Panc1 (cell line): Measurements from ENCODE around the gene KCNQ4. TPM values are rescaled to one million over a fixed set of nuclear protein-coding genes. Genes with fewer than 3 reads are reported as not detected.

Experiments
- ATAC-seq: fragments of 200-7000 bp; cut with Tn5 transposase; 2 replicates; pipeline ENCODE4 v1.9.1; 2020; ENCODE audit warnings: mild to moderate bottlenecking, moderate library complexity
- BruUV-seq: library from RNA; stranded (reverse); fragments of 400-500 nt; replicated peaks from 2 replicates; lab custom pipeline; 2021; lab: Mats Ljungman, UMichigan
- CTCF ChIA-PET: fragments of 300-600 bp; sonication (Branson Sonifier 250); formaldehyde crosslinking; loops from one replicate; lab custom pipeline; 2022; ENCODE audit warnings: antibody characterized with exemption; lab: Charles Lee
- POLR2A ChIA-PET: fragments of 300-600 bp; sonication (Branson Sonifier 250); formaldehyde crosslinking; loops from one replicate; lab custom pipeline; 2022; ENCODE audit warnings: antibody characterized with exemption; lab: Charles Lee
- DNase-seq: peaks from one replicate; pipeline ENCODE4 v3.0.0-alpha.2; 2010; ENCODE audit warnings: low read depth, low spot score
- H3K27ac ChIP-seq: 2 replicates; pipeline ENCODE4 v1.5.1; 2011; ENCODE audit warnings: mild to moderate bottlenecking, low read length, inconsistent platforms
- H3K27me3 ChIP-seq: fragments of 200-500 bp; sonication (Bioruptor generic); 2 replicates; pipeline ENCODE4 v1.6.0; 2014; ENCODE audit warnings: low read length, inconsistent platforms; ENCODE audit not compliant: control insufficient read depth, insufficient read depth
- H3K36me3 ChIP-seq: fragments of 200-500 bp; sonication (Bioruptor generic); 2 replicates; pipeline ENCODE4 v1.5.1; 2014; ENCODE audit warnings: inconsistent platforms, mild to moderate bottlenecking, low read length, moderate library complexity; ENCODE audit not compliant: control insufficient read depth, insufficient read depth
- H3K4me1 ChIP-seq: 2 replicates; pipeline ENCODE4 v1.5.1; 2011; ENCODE audit warnings: inconsistent platforms, mild to moderate bottlenecking, low read length, moderate library complexity; ENCODE audit not compliant: control insufficient read depth, insufficient read depth
- H3K4me3 ChIP-seq, 2 experiments: 2 replicates each; pipeline ENCODE4 v1.5.1; 2011 to 2012; ENCODE audit warnings: low read depth in 2 of 2, low read length in 2 of 2, mild to moderate bottlenecking in 2 of 2, inconsistent platforms in 1 of 2, moderate library complexity in 1 of 2
- H3K9me3 ChIP-seq: fragments of 200-500 bp; sonication (Bioruptor generic); 2 replicates; pipeline ENCODE4 v1.5.1; 2014; ENCODE audit warnings: low read depth, mild to moderate bottlenecking, inconsistent platforms, low read length, moderate library complexity; ENCODE audit not compliant: control insufficient read depth, insufficient read depth
- CTCF ChIP-seq: fragments of 450-650 bp; IDR thresholded peaks from 2 replicates; pipeline ENCODE4 v1.5.1; 2017; ENCODE audit warnings: mild to moderate bottlenecking
- POLR2AphosphoS5 ChIP-seq: IDR thresholded peaks from 2 replicates; pipeline ENCODE4 v1.6.1; 2012; ENCODE audit warnings: mild to moderate bottlenecking, low read depth, low read length, moderate library complexity
- REST ChIP-seq, 2 experiments: IDR thresholded peaks; 2 replicates each; pipeline ENCODE4 v1.6.1; 2011 to 2012; ENCODE audit warnings: low read depth in 2 of 2, control low read depth in 1 of 2, low read length in 1 of 2, mild to moderate bottlenecking in 1 of 2, moderate library complexity in 1 of 2; ENCODE audit not compliant: insufficient read depth in 1 of 2
- SIN3A ChIP-seq: IDR thresholded peaks from 2 replicates; pipeline ENCODE4 v1.6.1; 2012; ENCODE audit warnings: low read depth, mild to moderate bottlenecking, low read length, moderate library complexity, borderline replicate concordance; ENCODE audit not compliant: insufficient read depth
- TCF7L2 ChIP-seq: IDR thresholded peaks from 2 replicates; pipeline ENCODE4 v1.6.1; 2011; ENCODE audit warnings: mild to moderate bottlenecking, low read depth, low read length, inconsistent platforms
- in situ Hi-C: cut with HindIII; loops from 2 replicates; pipeline ENCODE4 v1.10.0; 2016; ENCODE audit warnings: low sequenced_read_pairs, low pct_unique_long_range_greater_than_20kb
- intact Hi-C: fragments of 100-400 bp; cut with micrococcal nuclease; formaldehyde crosslinking; loops from one replicate; pipeline ENCODE4 v1.10.0; 2022; ENCODE audit not compliant: unreplicated experiment
- total RNA-seq: library from RNA; stranded (reverse); gene quantifications from one replicate; pipeline ENCODE4 v1.2.1, GENCODE V29; 2021; ENCODE audit not compliant: unreplicated experiment

KCNQ4 gene
- total RNA-seq, 1 experiment from 2014 or later, result 2.6 TPM

GRCh38 chr1:40795811-40796586, 12.4 kb downstream of the KCNQ4 start:
- ChIA-PET CTCF (interaction anchor here (0.7 to 0.8 kb wide), 2 partner anchors 23 to 226 kb away, joined by 3 to 9 read pairs; no protein-coding TSS in a partner anchor), POLR2A (interaction anchor here (0.6 kb wide), 1 partner anchor 51 kb away, joined by 3 read pairs; no protein-coding TSS in a partner anchor)
- in situ Hi-C loops, result no loop called here
- Histone ChIP-seq H3K27ac (no peak overlapping the region), H3K27me3 (no peaks in the 10 kb centered on the region), H3K4me3 (no peak overlapping the region), H3K9me3 (no peaks in the 10 kb centered on the region), H3K36me3 (no peaks in the 10 kb centered on the region), H3K4me1 (peaks cover 6% of the 10 kb centered on the region)
- BruUV-seq, result no TSS peak
- ATAC-seq, result no peak
- intact Hi-C loops, result no loop called here
- DNase-seq, result no peak
- TF ChIP-seq CTCF, result no peak
- no peak for TF ChIP-seq SIN3A
- no peak for TF ChIP-seq TCF7L2
- no peak for TF ChIP-seq REST (IDR thresholded peaks at IDR 0.05; ENCODE audit: insufficient read depth in 1 of 2, low read depth in 2 of 2, low read length in 1 of 2)

GRCh38 chr1:40796939-40797667, 13.5 kb downstream of the KCNQ4 start:
- in situ Hi-C loops (no loop called here), intact Hi-C loops (no loop called here)
- ChIA-PET CTCF (no interaction called here), POLR2A (no interaction called here)
- DNase-seq (no peak), ATAC-seq (peak; percentile 43; the same call in 1 of the 2 replicates)
- Histone ChIP-seq H3K4me1 (peaks cover 10% of the 10 kb centered on the region), H3K27me3 (no peaks in the 10 kb centered on the region), H3K4me3 (no peak overlapping the region), H3K36me3 (no peaks in the 10 kb centered on the region), H3K27ac (no peak overlapping the region), H3K9me3 (no peaks in the 10 kb centered on the region)
- no TSS peak for BruUV-seq
- TF ChIP-seq POLR2AphosphoS5 (no peak), SIN3A (no peak), TCF7L2 (no peak), REST (IDR thresholded peaks at IDR 0.05; ENCODE audit: insufficient read depth in 1 of 2, low read depth in 2 of 2, low read length in 1 of 2) (no peak), CTCF (no peak)
